A172 (cell line): Measurements from ENCODE around the gene CPT1C. TPM values are rescaled to one million over a fixed set of nuclear protein-coding genes. Genes with fewer than 3 reads are reported as not detected.
A peak's percentile ranks its signal among the peaks of the same experiment; 100 is the strongest.

Experiments
- DNase-seq: peaks from one replicate; pipeline ENCODE4 v3.0.0-alpha.2; 2015; ENCODE audit warnings: low spot score
- total RNA-seq: library from RNA; depleted of rRNA; stranded (reverse); fragments of >200 nt; shearing (Covaris generic); gene quantifications from 2 replicates; pipeline ENCODE4 v1.2.3, GENCODE V29; 2014

The CPT1C gene
- total RNA-seq, 1 experiment from 2014 or later = 6.1 TPM

DNA sequence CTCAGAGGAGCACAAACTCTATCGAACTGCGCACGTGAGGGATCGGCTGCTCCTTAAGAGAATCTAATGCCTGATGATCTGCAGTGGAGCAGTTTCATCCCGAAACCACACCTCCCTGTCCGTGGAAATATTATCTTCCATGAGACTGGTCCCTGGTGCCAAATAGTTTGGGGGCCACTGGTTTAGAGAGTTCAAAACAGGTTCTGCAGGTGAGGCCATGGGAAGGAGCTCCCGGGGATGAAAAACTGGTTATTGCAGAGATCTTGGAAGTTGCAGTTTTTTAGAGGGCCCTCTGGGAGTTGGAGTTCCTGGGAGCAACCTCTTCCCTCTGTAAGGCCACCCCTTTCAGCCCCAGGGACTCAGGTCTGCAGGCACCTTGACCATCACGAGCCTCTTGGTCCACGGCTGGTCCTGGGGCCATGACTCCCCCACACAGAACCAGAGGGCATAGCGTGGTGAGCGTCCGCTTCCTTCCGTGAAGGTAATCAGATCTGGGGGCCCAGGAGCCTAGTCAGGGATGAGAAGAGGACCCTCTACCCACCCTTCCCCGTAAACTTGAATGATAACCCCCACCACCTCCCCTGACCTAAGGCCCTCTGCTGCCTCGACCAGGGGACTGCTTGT, 30.5 kb upstream of the CPT1C start:
- DNase-seq = no peak

DNA sequence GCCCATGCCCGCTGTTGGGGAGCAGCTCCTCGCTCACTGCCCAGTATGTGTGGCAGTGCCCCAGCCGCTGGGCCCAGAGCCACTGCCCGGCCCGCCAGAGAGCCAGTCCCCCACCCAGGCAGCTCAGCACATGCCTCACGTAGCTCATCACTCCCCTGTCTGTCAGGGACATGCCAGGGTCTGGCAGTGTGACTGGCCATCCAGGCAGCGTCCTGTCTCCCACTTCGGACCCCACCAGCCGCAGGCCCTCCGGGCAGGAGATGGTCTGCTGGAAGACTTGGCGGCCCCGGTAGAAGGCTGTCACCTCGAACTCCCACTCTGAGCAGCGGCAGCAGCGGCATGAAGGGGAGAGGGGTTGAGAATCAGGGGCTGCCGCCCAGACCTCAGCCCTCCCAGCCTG, 28.9 kb upstream of the CPT1C start:
- no peak for DNase-seq

- DNase-seq = no peak
These were observed 27.7 kb upstream of the CPT1C start for GRCh38 chr19:49663224-49663623.

DNA sequence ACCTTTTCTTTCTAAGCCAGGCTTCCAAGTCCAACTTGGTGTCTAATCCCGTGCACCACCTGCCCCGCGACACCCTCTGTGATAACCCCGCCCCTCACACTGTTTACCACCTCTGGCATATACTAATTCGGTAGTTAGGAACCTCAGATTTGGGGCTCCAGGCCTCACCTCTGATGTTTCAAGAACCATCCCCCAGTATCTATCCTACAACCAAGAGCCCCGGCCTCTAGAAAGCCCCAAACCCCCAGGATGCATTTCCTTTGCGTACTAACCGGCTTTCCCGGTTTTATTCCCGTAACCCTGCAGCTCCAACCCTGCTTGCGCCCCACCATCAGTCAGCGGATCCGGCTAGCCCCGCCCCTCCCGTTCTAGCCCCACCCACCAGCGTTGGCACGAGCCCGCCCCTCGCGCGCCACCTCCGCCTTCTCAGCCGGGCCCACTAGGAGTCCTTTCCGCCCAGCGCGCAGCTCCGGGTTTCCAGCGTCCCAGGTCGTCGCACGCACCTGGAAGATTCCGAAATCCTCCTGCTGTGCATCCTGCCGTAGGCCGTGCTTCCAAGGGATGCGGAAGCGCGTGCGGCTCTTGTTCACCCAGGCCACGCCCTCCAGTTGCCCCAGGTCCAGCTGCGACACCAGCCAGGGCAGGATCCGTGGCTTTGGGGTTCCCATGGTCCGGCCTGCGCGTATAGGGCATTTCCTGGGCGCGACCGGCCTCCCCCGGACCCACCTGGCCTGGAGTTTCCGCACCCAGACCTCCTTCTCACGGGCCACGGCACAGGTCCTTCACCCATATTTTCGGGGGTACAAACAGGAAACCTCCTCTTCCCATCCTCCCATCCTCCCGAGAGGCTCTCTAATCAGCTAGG, 26.5 kb upstream of the CPT1C start:
- peak; percentile 74 for DNase-seq

DNA sequence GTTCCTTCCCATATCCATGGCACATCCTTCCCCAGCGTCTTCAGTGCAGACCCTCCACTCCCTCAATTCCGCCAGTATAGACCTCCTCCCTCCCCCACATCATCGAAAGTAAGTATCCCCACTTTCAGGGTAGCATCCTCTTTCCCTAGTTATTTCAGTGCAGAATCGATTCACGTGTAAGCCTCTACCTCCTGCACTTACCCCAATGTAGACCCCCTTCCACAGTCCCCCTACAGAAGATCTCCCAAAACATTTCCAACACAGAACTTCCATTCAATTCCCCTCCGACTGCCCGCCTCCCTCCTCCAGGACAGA, 25.9 kb upstream of the CPT1C start:
- DNase-seq = no peak

- peak; percentile 93 for DNase-seq
These were observed 25.4 kb upstream of the CPT1C start, which contains the start of the genes BCL2L12 and IRF3 for GRCh38 chr19:49665351-49666119. Gene BCL2L12, plus strand, starts transcription at chr19:49665933. Its CDS starts 760 bp downstream, at chr19:49666693. Gene IRF3, minus strand, starts transcription at chr19:49665857. Its CDS starts 1,019 bp downstream, at chr19:49664838.

DNA sequence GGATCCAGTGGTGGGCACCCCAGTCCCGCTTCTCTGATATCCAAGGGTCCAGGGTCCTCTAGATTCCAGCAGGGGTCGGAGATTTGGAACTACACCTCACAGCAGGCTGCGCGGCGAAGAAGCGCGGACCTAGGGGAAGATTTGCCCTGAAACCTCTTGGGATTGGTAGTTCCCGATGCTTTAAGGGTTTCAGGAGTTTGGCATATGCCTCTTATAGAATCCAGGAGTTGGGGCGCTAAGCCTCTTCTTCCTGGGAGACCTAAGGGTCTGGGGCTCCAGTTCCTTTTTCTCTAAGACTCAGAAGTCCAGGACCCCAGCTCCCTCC, 24.8 kb upstream of the CPT1C start:
- no peak for DNase-seq

GRCh38 chr19:49667473-49667872, 23.4 kb upstream of the CPT1C start:
- DNase-seq = no peak

DNA sequence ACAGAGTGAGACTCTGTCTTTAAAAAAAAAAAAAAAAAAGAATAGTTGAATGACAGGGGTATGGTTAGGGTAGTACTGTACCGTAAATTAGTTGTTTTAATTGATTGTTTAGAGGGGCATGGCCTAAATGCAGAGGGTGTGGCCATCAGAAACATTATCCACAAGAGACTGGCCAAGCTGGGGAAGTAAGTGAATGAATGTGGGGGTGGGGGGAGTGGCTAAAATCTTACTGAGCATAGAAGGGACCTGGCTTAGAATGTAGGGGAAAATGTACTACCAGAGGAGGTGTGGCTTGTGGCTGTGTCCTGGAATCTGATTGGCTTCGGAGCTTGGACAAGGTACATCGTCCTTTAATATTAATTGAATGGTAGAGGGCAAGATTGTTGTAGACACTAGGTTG, 21.4 kb upstream of the CPT1C start:
- no peak for DNase-seq

DNA sequence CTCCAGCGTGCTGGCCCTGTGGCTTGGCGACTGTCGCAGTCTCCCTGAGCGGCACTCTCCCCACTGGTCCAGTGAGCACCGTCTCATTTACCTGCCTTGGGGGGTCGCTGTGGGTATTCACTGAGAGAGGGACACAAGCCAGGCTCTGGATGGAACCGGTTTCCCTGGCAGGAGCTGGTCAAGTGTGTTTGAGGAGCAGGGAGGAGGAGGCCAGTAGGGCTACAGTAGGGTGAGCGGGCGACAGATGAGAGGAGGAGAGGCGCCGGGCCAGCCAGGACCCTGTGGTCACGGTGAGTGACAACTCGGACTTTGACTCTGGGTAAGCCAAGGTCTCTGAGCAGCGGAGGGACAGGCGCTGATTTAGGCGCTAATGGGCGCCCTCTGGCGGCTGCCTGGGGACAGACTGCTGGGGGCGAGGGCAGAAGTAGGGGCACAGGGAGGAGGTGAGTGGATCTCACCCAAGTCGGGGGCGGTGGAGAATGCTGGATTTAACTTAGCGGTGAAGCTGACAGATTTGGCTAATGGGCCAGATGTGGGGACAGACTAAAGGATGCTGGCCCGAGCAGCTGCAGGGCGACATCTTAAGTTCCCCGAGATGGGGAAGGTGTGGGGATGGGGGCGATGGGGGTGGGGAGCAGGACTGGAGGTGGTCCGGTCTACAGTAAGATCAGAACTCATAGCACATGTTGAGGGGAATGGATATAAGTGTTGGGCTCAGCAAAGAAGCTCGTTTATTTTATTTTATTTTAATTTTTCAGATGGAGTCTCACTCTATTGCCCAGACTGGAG, 18.6 kb upstream of the CPT1C start:
- peak; percentile 59 for DNase-seq

- peak; percentile 96 for DNase-seq
These were observed 14.7 kb upstream of the CPT1C start for GRCh38 chr19:49676136-49676783.

GRCh38 chr19:49676784-49677230, 14.1 kb upstream of the CPT1C start:
- DNase-seq = peak; percentile 100

GRCh38 chr19:49677231-49677900, 13.6 kb upstream of the CPT1C start, which contains the start of gene PRMT1:
Gene PRMT1, plus strand, starts transcription at chr19:49677271. Its CDS starts 10 bp downstream, at chr19:49677281.
- peak; percentile 19 for DNase-seq

GRCh38 chr19:49677901-49678674, 12.8 kb upstream of the CPT1C start:
- peak; percentile 74 for DNase-seq

GRCh38 chr19:49678985-49679770, 11.7 kb upstream of the CPT1C start:
- DNase-seq = no peak

GRCh38 chr19:49679771-49680413, 11.0 kb upstream of the CPT1C start:
- no peak for DNase-seq

DNA sequence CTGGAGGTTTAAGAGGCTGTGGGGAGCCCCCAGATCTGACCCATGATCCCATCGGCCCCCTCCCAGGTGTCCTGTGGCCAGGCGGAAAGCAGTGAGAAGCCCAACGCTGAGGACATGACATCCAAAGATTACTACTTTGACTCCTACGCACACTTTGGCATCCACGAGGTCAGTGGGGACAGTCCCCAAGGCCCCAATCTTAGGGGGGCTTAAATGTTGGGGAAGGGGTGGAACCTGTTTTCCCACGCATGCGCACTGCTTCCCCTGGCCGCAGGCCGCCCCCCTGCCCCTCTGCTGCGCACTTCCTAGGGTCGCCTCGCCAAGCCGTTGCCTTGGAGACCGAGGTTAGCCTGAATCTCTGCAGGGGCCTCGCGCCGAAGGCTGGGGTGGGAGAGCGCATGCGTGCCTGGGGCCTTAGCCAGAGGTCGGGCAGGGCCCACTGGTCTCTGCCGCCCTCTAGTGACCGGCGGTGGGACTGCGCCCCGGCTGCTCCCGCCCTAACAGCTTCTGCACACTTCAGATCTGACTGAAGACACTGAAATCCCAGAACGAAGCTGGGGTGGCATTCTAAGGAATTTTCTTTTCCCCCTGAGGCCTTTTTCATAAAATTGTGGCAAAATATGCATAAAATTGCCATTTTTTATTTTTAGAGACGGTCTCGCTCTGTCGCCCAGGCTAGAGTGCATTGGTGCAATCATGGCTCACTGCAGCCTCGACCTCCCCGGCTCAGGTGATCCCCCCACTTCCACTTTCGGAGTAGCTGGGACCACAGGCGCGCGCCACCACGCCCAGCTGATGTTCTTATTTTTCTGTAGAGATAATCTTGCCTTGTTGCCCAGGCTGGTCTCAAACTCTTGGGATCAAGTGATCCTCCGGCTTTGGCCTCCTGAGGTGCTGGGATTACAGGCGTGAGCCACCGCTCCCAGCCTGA, 10.2 kb upstream of the CPT1C start:
- peak; percentile 82 for DNase-seq
